Testis (tissue), 3 donors: ENCODE results near the gene KRT84. TPM values are rescaled to one million over a fixed set of nuclear protein-coding genes. Genes with fewer than 3 reads are reported as not detected.

ENCODE experiments used
- DNase-seq: peaks from one replicate; pipeline ENCODE4 v3.0.0-alpha.2; 2019
- H3K27ac ChIP-seq, 2 donors: fragments of 200-600 bp; sonication (generic); one replicate each; pipeline ENCODE4 v1.5.1; 2019
- H3K27me3 ChIP-seq: fragments of 200-600 bp; sonication (generic); one replicate; pipeline ENCODE4 v1.5.1; 2019
- H3K36me3 ChIP-seq: fragments of 200-600 bp; sonication (generic); one replicate; pipeline ENCODE4 v1.5.1; 2017; ENCODE audit warnings: low read depth; ENCODE audit errors: missing control alignments
- H3K4me1 ChIP-seq: fragments of 200-600 bp; sonication (generic); one replicate; pipeline ENCODE4 v1.5.1; 2019
- H3K4me3 ChIP-seq, 2 donors: fragments of 200-600 bp; sonication (generic); one replicate each; pipeline ENCODE4 v1.5.1; 2017 to 2019
- H3K9me3 ChIP-seq: fragments of 200-600 bp; sonication (generic); one replicate; pipeline ENCODE4 v1.5.1; 2017
- CTCF ChIP-seq, 3 experiments: fragments of 450-650 bp in 2 of 3; fragments of 200-600 bp in 1 of 3; sonication (generic) in 1 of 3; IDR thresholded peaks; one replicate each; pipeline ENCODE4 v1.5.1; 2016 to 2019; ENCODE audit warnings: antibody characterized with exemption in 3 of 3, mild to moderate bottlenecking in 2 of 3, moderate library complexity in 1 of 3
- POLR2A ChIP-seq: fragments of 450-650 bp; IDR thresholded peaks from one replicate; pipeline ENCODE4 v1.6.1; 2017; ENCODE audit warnings: antibody characterized with exemption, mild to moderate bottlenecking, moderate library complexity
- WGBS, 2 donors: methylation state at CpG; one replicate each; pipeline ENCODE4 v1.1.5; 2018; 5-methylcytosine and 5-hydroxymethylcytosine counted together
- intact Hi-C: fragments of 100-400 bp; cut with DNase I; formaldehyde crosslinking; loops from one replicate; pipeline ENCODE4 v1.15.1; 2023; ENCODE audit warnings: low total_unique reads
- polyA plus RNA-seq: library from polyadenylated mRNA; stranded (reverse); fragments of 350-450 nt; fragmentation: Illumina TruSeq; extraction: RNeasy Lipid Tissue Mini Kit (QIAGEN cat#74804); gene quantifications from one replicate; pipeline ENCODE4 v1.2.3, GENCODE V29; 2014; ENCODE audit warnings: low read depth, low replicate concordance; ENCODE audit not compliant: insufficient read depth
- total RNA-seq, 2 donors: library from RNA; depleted of rRNA; stranded (reverse); fragments of >200 nt; gene quantifications; one replicate each; pipeline ENCODE4 v1.2.3, GENCODE V29; 2016

KRT84 gene
- total and polyA plus RNA-seq, 3 donors from 2014 or later: 0.43 TPM; not detected in 2

GRCh38 chr12:52432559-52433207 is 47.2 kb upstream of the KRT84 start:
- TF ChIP-seq CTCF (IDR thresholded peaks at IDR 0.05) (no peak), POLR2A (no peak)

GRCh38 chr12:52428121-52428520 is 42.7 kb upstream of the KRT84 start:
- intact Hi-C loops: no loop called here
- whole genome bisulfite sequencing, 2 donors: 84 to 88% methylated on average over 7 to 10 of the region's 10 CpGs
- TF ChIP-seq POLR2A: no peak
- no peak for TF ChIP-seq CTCF (IDR thresholded peaks at IDR 0.05)

More at GRCh38 chr12:52432559-52433207, 47.2 kb upstream of the KRT84 start:
- no peaks in the 10 kb centered on the region for H3K9me3 ChIP-seq
- H3K4me1 ChIP-seq: peaks cover 5% of the 10 kb centered on the region
- 94 to 98% methylated on average over 6 of the region's 6 CpGs for WGBS, 2 donors
- intact Hi-C loops: no loop called here
- no peak for DNase-seq
- H3K27me3 ChIP-seq: no peaks in the 10 kb centered on the region
- no peaks in the 10 kb centered on the region for H3K36me3 ChIP-seq
- no peak overlapping the region for H3K4me3 ChIP-seq
- no peak overlapping the region for H3K27ac ChIP-seq

GRCh38 chr12:52427083-52427482 is 41.6 kb upstream of the KRT84 start:
- Histone ChIP-seq H3K9me3 (no peaks in the 10 kb centered on the region), H3K27ac (no peak overlapping the region), H3K4me3 (no peak overlapping the region), H3K4me1 (peaks cover 23% of the 10 kb centered on the region), H3K36me3 (no peaks in the 10 kb centered on the region), H3K27me3 (no peaks in the 10 kb centered on the region)
- WGBS, 2 donors: 64 to 83% methylated on average over 1 of the region's 1 CpG
- TF ChIP-seq CTCF (IDR thresholded peaks at IDR 0.05) (no peak), POLR2A (no peak)
- intact Hi-C loops: no loop called here
- no peak for DNase-seq

More at GRCh38 chr12:52428121-52428520, 42.7 kb upstream of the KRT84 start:
- DNase-seq: no peak
- no peak overlapping the region for H3K27ac ChIP-seq
- H3K9me3 ChIP-seq: no peaks in the 10 kb centered on the region
- H3K27me3 ChIP-seq: no peaks in the 10 kb centered on the region
- no peaks in the 10 kb centered on the region for H3K36me3 ChIP-seq
- no peak overlapping the region for H3K4me3 ChIP-seq
- H3K4me1 ChIP-seq: peaks cover 17% of the 10 kb centered on the region

GRCh38 chr12:52426034-52426433 is 40.6 kb upstream of the KRT84 start:
- intact Hi-C loops: no loop called here
- no peaks in the 10 kb centered on the region for H3K9me3 ChIP-seq
- H3K4me1 ChIP-seq: peaks cover 23% of the 10 kb centered on the region
- no peak for TF ChIP-seq CTCF (IDR thresholded peaks at IDR 0.05)
- TF ChIP-seq POLR2A: no peak
- H3K4me3 ChIP-seq: no peak overlapping the region
- DNase-seq: no peak
- no peaks in the 10 kb centered on the region for H3K27me3 ChIP-seq
- no peak overlapping the region for H3K27ac ChIP-seq
- 91 to 92% methylated on average over 2 of the region's 2 CpGs for WGBS, 2 donors
- H3K36me3 ChIP-seq: no peaks in the 10 kb centered on the region

GRCh38 chr12:52425466-52425865 is 40.0 kb upstream of the KRT84 start:
- H3K27ac ChIP-seq: no peak overlapping the region
- no peak overlapping the region for H3K4me3 ChIP-seq
- TF ChIP-seq POLR2A (no peak), CTCF (IDR thresholded peaks at IDR 0.05) (no peak)
- H3K4me1 ChIP-seq: peaks cover 23% of the 10 kb centered on the region
- no peaks in the 10 kb centered on the region for H3K9me3 ChIP-seq
- no peaks in the 10 kb centered on the region for H3K36me3 ChIP-seq
- H3K27me3 ChIP-seq: no peaks in the 10 kb centered on the region
- WGBS, 2 donors: 92% methylated on average over 5 of the region's 5 CpGs
- DNase-seq: no peak
- intact Hi-C loops: no loop called here
